ENCODE data around the gene KCNA4.
"Not testable (repeated sequence)": the region's sequence is repeated elsewhere in the genome, so short reads cannot be mapped to it uniquely, and the experiment has no call there.

KCNA4 gene

DNA sequence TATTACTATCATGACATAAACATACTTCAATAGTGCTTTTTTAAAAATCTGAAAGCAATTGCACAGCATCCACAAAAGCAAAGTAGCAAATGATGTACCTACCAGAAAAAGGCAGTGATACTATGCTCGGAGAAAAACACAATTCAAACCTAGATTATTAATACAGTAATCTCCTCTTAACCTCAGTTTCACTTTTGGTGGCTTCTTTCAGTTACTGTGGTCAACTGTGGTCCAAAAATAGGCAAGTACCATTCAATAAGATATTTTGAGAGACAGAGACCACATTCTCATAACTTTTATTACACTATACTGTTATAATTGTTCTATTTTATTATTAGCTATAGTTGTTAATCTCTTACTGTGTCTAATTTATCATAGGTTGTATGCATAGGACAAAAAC is 20.8 kb downstream of the KCNA4 start:
- no peak for DNase-seq (ENCODE audit: low read depth)

DNA sequence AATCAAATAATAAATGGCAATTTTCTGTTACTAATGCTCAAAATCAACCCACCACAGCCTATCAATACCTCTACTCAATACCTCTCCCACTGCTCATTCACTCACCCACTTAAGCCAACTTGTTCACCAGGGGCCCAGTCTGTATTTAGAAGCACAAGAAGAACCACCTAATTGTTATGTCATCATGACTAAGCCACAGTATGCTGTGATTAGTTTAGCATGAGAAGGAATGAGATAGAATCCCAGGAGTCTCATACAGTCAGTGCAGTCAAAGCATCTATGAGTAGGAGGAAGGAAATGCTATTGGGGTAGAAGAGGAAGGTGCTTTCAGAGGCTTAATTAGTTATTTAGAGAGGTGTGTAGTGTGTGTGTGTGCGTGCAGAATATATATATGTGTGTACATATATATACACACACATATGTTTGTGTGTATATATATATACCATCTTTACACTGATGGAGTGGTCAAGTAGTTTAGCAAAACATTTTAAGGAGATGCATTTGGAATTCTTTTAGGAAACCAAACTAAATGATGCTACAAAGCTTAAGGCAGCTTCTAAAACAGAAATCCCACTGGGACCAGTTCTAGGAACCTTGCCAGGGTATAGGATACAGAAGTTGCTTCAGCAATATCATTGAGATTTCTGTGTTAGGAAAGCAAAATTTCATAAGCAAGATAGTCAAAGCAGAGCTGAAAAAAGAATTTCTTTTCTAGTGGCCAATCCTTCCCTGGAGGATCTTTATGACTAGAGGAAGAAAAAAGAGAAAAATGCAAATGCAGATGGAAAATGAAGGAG is 27.5 kb downstream of the KCNA4 start:
- DNase-seq (ENCODE audit: low read depth) = no peak

GRCh38 chr11:29985248-29985647 is 31.6 kb downstream of the KCNA4 start:
- no peak for DNase-seq (ENCODE audit: low read depth)

DNA sequence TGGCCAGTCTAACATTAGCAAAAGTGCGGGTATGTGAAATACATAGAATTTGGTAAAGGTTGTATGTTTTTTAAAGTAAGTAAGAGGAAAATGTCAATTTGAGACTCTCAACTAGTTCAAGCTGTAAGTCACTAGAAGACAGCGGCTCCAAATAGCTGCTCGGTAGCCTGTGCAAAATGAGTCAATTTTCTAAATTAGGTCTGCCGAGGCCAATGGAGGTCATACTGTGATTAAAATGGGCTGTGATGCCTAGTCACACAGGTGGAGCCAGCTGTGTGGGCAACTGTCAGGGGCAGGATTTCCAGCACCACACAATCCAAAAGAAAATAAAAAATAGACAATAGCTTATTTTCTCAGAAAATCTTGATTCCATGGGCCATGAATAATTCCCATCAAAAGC is 32.3 kb downstream of the KCNA4 start:
- no peak for DNase-seq (ENCODE audit: low read depth)

- no peak for DNase-seq (ENCODE audit: low read depth)
These were observed 38.3 kb downstream of the KCNA4 start for GRCh38 chr11:29978549-29978948.

GRCh38 chr11:29975580-29975979 is 41.2 kb downstream of the KCNA4 start:
- not testable (repeated sequence) for DNase-seq (ENCODE audit: low read depth)

DNA sequence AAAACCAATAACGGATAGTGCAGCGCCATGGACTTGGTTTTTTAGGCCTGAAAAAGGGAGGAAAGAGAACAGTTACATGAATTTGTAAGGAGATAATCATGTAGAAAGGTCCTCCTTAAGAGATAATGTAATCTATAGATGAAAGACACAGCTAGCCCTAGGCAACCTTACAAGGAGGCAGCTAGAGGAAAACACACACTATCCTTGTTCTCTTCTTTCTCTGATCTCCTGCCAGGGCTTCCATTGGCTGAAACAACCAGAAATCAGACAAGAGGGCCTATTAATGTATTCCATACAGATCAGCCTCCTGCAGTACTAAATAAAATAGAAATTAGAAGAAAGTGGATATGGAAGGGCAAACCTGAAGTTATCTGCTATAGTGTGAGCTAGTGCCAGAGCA is 53.0 kb downstream of the KCNA4 start:
- no peak for DNase-seq (ENCODE audit: low read depth)

DNA sequence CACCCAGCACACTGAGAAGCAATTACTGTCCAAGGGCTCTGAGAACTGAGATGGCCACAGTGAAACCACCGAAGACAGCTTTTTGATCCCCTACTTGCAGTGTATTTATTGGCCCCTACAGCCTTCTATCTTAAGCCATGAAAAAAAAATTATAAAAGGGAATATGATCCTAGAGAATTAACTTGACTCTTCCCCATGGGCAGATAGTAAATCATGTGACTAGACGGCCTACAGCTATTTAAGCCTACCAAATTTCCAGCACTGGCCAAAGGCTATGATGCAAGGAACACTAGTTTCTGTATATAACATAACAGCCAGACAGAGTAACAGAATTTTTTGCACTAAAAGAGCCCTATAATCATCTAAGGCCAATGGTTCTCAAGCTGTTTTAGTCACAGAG is 53.8 kb downstream of the KCNA4 start:
- no peak for DNase-seq (ENCODE audit: low read depth)

GRCh38 chr11:29962243-29962642 is 54.6 kb downstream of the KCNA4 start:
- no peak for DNase-seq (ENCODE audit: low read depth)
